H9 (cell line): ENCODE measurements around the gene ACTN4. TPM values are rescaled to one million over a fixed set of nuclear protein-coding genes. Genes with fewer than 3 reads are reported as not detected.
A peak's percentile ranks its signal among the peaks of the same experiment; 100 is the strongest.

Experiments
- DNase-seq: peaks from one replicate; pipeline ENCODE4 v3.0.0-alpha.2; 2017
- H2AFZ ChIP-seq: one replicate; pipeline ENCODE4 v1.6.1; 2013; ENCODE audit warnings: mild to moderate bottlenecking, low read length, control low read depth, moderate library complexity
- H2AK5ac ChIP-seq: 2 replicates; pipeline ENCODE4 v1.6.1; 2013; ENCODE audit warnings: low read length, control low read depth, mixed read lengths; ENCODE audit not compliant: insufficient read length
- H2BK120ac ChIP-seq: one replicate; pipeline ENCODE4 v1.6.1; 2013; ENCODE audit warnings: low read depth, mild to moderate bottlenecking, low read length, control low read depth, inconsistent platforms; ENCODE audit not compliant: poor library complexity, severe bottlenecking
- H2BK12ac ChIP-seq: 2 replicates; pipeline ENCODE4 v1.6.1; 2013; ENCODE audit warnings: low read length, control low read depth, mixed read lengths, low read depth; ENCODE audit not compliant: insufficient read length
- H2BK15ac ChIP-seq: 2 replicates; pipeline ENCODE4 v1.6.1; 2013; ENCODE audit warnings: low read depth, low read length, control low read depth
- H2BK20ac ChIP-seq: one replicate; pipeline ENCODE4 v1.6.1; 2013; ENCODE audit warnings: low read depth, mild to moderate bottlenecking, low read length, control low read depth, inconsistent platforms; ENCODE audit not compliant: poor library complexity, severe bottlenecking
- H2BK5ac ChIP-seq: 2 replicates; pipeline ENCODE4 v1.6.1; 2013; ENCODE audit warnings: low read length, control low read depth, mixed read lengths; ENCODE audit not compliant: insufficient read length
- H3K14ac ChIP-seq: 2 replicates; pipeline ENCODE4 v1.6.1; 2013; ENCODE audit warnings: low read length, control low read depth; ENCODE audit not compliant: insufficient read depth
- H3K18ac ChIP-seq: 2 replicates; pipeline ENCODE4 v1.6.1; 2013; ENCODE audit warnings: low read depth, mild to moderate bottlenecking, mixed read lengths, low read length, control low read depth; ENCODE audit not compliant: insufficient read length
- H3K23ac ChIP-seq: 2 replicates; pipeline ENCODE4 v1.6.1; 2013; ENCODE audit warnings: low read length, control low read depth, mixed read lengths, low read depth; ENCODE audit not compliant: insufficient read length
- H3K23me2 ChIP-seq: 2 replicates; pipeline ENCODE4 v1.6.1; 2013; ENCODE audit warnings: low read depth, mild to moderate bottlenecking, mixed read lengths, low read length, control low read depth; ENCODE audit not compliant: insufficient read length, poor library complexity, severe bottlenecking
- H3K27ac ChIP-seq: 2 replicates; pipeline ENCODE4 v1.5.1; 2013; ENCODE audit warnings: low read length, control low read depth, mixed read lengths, low read depth; ENCODE audit not compliant: insufficient read length
- H3K27me3 ChIP-seq: 2 replicates; pipeline ENCODE4 v1.6.1; 2013; ENCODE audit warnings: low read length, control low read depth, inconsistent platforms; ENCODE audit not compliant: insufficient read depth
- H3K4ac ChIP-seq: 2 replicates; pipeline ENCODE4 v1.6.1; 2013; ENCODE audit warnings: low read depth, mild to moderate bottlenecking, control low read depth, inconsistent platforms, low read length, moderate library complexity
- H3K4me1 ChIP-seq: 2 replicates; pipeline ENCODE4 v1.6.1; 2013; ENCODE audit warnings: low read length, control low read depth, inconsistent platforms; ENCODE audit not compliant: insufficient read depth
- H3K4me2 ChIP-seq: 2 replicates; pipeline ENCODE4 v1.6.1; 2013; ENCODE audit warnings: low read length, control low read depth, mixed read lengths; ENCODE audit not compliant: insufficient read length, insufficient read depth
- H3K56ac ChIP-seq: 2 replicates; pipeline ENCODE4 v1.6.1; 2013; ENCODE audit warnings: low read depth, mild to moderate bottlenecking, mixed read lengths, low read length, control low read depth; ENCODE audit not compliant: insufficient read length
- H3K79me1 ChIP-seq: 2 replicates; pipeline ENCODE4 v1.6.1; 2013; ENCODE audit warnings: low read depth, mild to moderate bottlenecking, moderate library complexity, low read length, control low read depth, inconsistent platforms; ENCODE audit not compliant: insufficient read depth, poor library complexity, severe bottlenecking
- H3K79me2 ChIP-seq: 2 replicates; pipeline ENCODE4 v1.6.1; 2013; ENCODE audit warnings: low read length, control low read depth, inconsistent platforms; ENCODE audit not compliant: insufficient read depth
- H3K9ac ChIP-seq: 2 replicates; pipeline ENCODE4 v1.6.1; 2013; ENCODE audit warnings: low read length, control low read depth, mixed read lengths; ENCODE audit not compliant: insufficient read length; ENCODE audit errors: extremely low read depth
- H3K9me3 ChIP-seq: one replicate; pipeline ENCODE4 v1.6.1; 2013; ENCODE audit warnings: low read depth, low read length, inconsistent platforms; ENCODE audit not compliant: control insufficient read depth
- H3T11ph ChIP-seq: one replicate; pipeline ENCODE4 v1.6.1; 2013; ENCODE audit warnings: mild to moderate bottlenecking, low read length, control low read depth, inconsistent platforms
- H4K20me1 ChIP-seq: one replicate; pipeline ENCODE4 v1.6.1; 2013; ENCODE audit not compliant: control insufficient read depth, insufficient read length, insufficient read depth
- H4K5ac ChIP-seq: 2 replicates; pipeline ENCODE4 v1.6.1; 2013; ENCODE audit warnings: low read depth, mild to moderate bottlenecking, mixed read lengths, low read length, control low read depth; ENCODE audit not compliant: insufficient read length
- H4K8ac ChIP-seq: replicated peaks from 2 replicates; pipeline ENCODE4 v1.6.1; 2013; ENCODE audit warnings: low read length, control low read depth, mixed read lengths, low read depth; ENCODE audit not compliant: insufficient read length
- H4K91ac ChIP-seq: 2 replicates; pipeline ENCODE4 v1.6.1; 2013; ENCODE audit warnings: low read depth, mild to moderate bottlenecking, moderate library complexity, mixed read lengths, low read length, control low read depth; ENCODE audit not compliant: insufficient read length
- H3K27ac Mint-ChIP-seq, 3 experiments: 2 replicates in 2 of 3; 3 replicates in 1 of 3; pipeline ENCODE4 v1.8.0; 2020 to 2021; ENCODE audit warnings: mixed read lengths in 3 of 3, mild to moderate bottlenecking in 1 of 3, moderate library complexity in 1 of 3
- H3K27me3 Mint-ChIP-seq: 2 replicates; pipeline ENCODE4 v1.8.0; 2021; ENCODE audit warnings: low read depth, mild to moderate bottlenecking, moderate library complexity, mixed read lengths
- H3K36me3 Mint-ChIP-seq, 3 experiments: 2 replicates in 2 of 3; 3 replicates in 1 of 3; pipeline ENCODE4 v1.8.0; 2020 to 2021; ENCODE audit warnings: low read depth in 3 of 3, mixed read lengths in 3 of 3; ENCODE audit not compliant: insufficient read depth in 1 of 3
- H3K4me1 Mint-ChIP-seq, 2 experiments: 2 replicates each; pipeline ENCODE4 v1.8.0; 2020; ENCODE audit warnings: mixed read lengths in 2 of 2
- H3K4me3 Mint-ChIP-seq, 2 experiments: 2 replicates in 1 of 2; 3 replicates in 1 of 2; pipeline ENCODE4 v1.8.0; 2020 to 2021; ENCODE audit warnings: mild to moderate bottlenecking in 2 of 2, mixed read lengths in 2 of 2, moderate library complexity in 1 of 2
- H3K9me3 Mint-ChIP-seq, 2 experiments: 2 replicates in 1 of 2; 3 replicates in 1 of 2; pipeline ENCODE4 v1.8.0; 2020; ENCODE audit warnings: mild to moderate bottlenecking in 2 of 2, mixed read lengths in 2 of 2, moderate library complexity in 1 of 2
- WGBS: extraction: QIAGEN DNeasy Blood & Tissue Kit; methylation state at CpG from one replicate; pipeline ENCODE4 v1.1.7; 2013; ENCODE audit warnings: missing lambda C conversion rate, low lambda C conversion rate, mixed read lengths; ENCODE audit not compliant: insufficient read length; ENCODE audit errors: extremely low coverage; 5-methylcytosine and 5-hydroxymethylcytosine counted together
- total RNA-seq: library from RNA; stranded (reverse); gene quantifications from 2 replicates; pipeline ENCODE4 v1.2.1, GENCODE V29; 2021
- TF ChIP-seq, protein P1 (sequence below): fragments of 200-600 bp; sonication (generic); conservative IDR thresholded peaks from 3 replicates; pipeline ENCODE4 v1.8.0; 2021; ENCODE audit warnings: antibody characterized with exemption, mild to moderate bottlenecking

Gene ACTN4
- total RNA-seq, 1 experiment from 2014 or later: 369 TPM

DNA sequence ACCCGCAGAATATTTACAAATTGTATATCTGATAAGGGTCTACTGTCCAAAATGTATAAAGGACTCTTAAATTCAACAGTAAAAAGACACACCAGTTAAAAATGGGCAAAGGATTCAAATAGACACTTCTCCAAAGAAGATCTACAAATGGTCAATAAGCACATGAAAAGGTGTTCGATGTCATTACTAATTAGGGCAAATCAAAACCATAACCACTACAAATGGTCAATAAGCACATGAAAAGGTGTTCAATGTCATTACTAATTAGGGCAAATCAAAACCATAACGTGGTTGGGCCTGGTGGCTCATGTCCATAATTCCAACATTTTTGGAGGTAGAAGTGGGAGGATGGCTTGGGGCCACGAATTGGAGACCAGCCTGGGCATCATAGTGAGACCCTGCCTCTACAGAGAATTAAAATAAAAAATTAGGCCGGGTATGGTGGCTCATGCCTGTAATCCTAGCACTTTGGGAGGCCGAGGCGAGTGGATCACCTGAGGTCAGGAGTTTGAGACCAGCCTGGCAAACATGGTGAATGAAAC, 40.5 kb downstream of the ACTN4 start:
- Histone ChIP-seq H4K8ac (no peak overlapping the region), H3K27me3 (no peaks in the 10 kb centered on the region), H2BK12ac (no peak overlapping the region), H3K79me2 (peaks cover 18% of the 10 kb centered on the region; the same call in 1 of the 2 replicates), H3K18ac (no peak overlapping the region), H2BK120ac (no peak overlapping the region), H3K4me2 (no peak overlapping the region), H2AK5ac (no peak overlapping the region), H4K20me1 (no peaks in the 10 kb centered on the region), H3K27ac (no peak overlapping the region), H3K23ac (no peak overlapping the region), H3K23me2 (no peaks in the 10 kb centered on the region), H3K14ac (no peak overlapping the region), H2BK5ac (no peak overlapping the region), H3K4ac (no peak overlapping the region), H3K9ac (no peak overlapping the region), H2BK20ac (no peak overlapping the region), H3T11ph (no peak overlapping the region), H3K9me3 (no peaks in the 10 kb centered on the region), H4K91ac (no peak overlapping the region), H3K56ac (no peak overlapping the region), H2BK15ac (no peak overlapping the region), H3K4me1 (peaks cover 20% of the 10 kb centered on the region; the same call in 1 of the 2 replicates), H4K5ac (no peak overlapping the region), H3K79me1 (peaks cover 3% of the 10 kb centered on the region), H2AFZ (no peak overlapping the region)
- Mint-ChIP-seq H3K27ac (0 out of 7 replicates have a peak overlapping the region, but pooled peaks of 1 of the 3 experiments have one; percentile 51), H3K9me3 (peaks cover 0 to under 1% of the 10 kb centered on the region in 2 experiments; a peak in 2 of 5 replicates), H3K4me3 (no peak overlapping the region), H3K36me3 (peaks cover 6 to 28% (median 24%) of the 10 kb centered on the region in 3 experiments; a peak in 6 of 7 replicates), H3K4me1 (peaks cover 59 to 72% of the 10 kb centered on the region in 2 experiments), H3K27me3 (no peaks in the 10 kb centered on the region; the same call in 1 of the 2 replicates)
- TF ChIP-seq, protein P1, sequence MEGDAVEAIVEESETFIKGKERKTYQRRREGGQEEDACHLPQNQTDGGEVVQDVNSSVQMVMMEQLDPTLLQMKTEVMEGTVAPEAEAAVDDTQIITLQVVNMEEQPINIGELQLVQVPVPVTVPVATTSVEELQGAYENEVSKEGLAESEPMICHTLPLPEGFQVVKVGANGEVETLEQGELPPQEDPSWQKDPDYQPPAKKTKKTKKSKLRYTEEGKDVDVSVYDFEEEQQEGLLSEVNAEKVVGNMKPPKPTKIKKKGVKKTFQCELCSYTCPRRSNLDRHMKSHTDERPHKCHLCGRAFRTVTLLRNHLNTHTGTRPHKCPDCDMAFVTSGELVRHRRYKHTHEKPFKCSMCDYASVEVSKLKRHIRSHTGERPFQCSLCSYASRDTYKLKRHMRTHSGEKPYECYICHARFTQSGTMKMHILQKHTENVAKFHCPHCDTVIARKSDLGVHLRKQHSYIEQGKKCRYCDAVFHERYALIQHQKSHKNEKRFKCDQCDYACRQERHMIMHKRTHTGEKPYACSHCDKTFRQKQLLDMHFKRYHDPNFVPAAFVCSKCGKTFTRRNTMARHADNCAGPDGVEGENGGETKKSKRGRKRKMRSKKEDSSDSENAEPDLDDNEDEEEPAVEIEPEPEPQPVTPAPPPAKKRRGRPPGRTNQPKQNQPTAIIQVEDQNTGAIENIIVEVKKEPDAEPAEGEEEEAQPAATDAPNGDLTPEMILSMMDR: no peak
- DNase-seq: no peak
- no CpG with 5 or more reads among the region's 7 CpGs for WGBS
